Hepatocyte (in vitro differentiated cells): Measurements from ENCODE around the gene GRIK2.

Experiments used
- CTCF ChIP-seq: fragments of 200-600 bp; sonication (generic); IDR thresholded peaks from 2 replicates; pipeline ENCODE4 v1.5.1; 2016; ENCODE audit warnings: antibody characterized with exemption, mild to moderate bottlenecking; ENCODE audit not compliant: poor library complexity
- EZH2 ChIP-seq: fragments of 200-600 bp; sonication (generic); IDR thresholded peaks from 2 replicates; pipeline ENCODE4 v1.6.1; 2016; ENCODE audit warnings: antibody characterized with exemption, mild to moderate bottlenecking, borderline replicate concordance

GRCh38 chr6:102038964-102039363 is 645.5 kb downstream of the GRIK2 start:
- no peak for TF ChIP-seq CTCF
- no peak for TF ChIP-seq EZH2
